Fibroblast of lung (primary cell): Measurements from ENCODE around the gene NRXN2. TPM values are rescaled to one million over a fixed set of nuclear protein-coding genes. Genes with fewer than 3 reads are reported as not detected.
A peak's percentile ranks its signal among the peaks of the same experiment; 100 is the strongest.

Experiments used
- DNase-seq, 2 donors: peaks; one replicate each; pipeline versions ENCODE4 v3.0.0 to v3.0.0-alpha.2; 2010; ENCODE audit warnings: low read depth in 2 of 2
- H2AFZ ChIP-seq: 2 replicates; pipeline ENCODE4 v1.5.1; 2012; ENCODE audit warnings: low read length, control low read depth, inconsistent platforms
- H3K27ac ChIP-seq: 2 replicates; pipeline ENCODE4 v1.5.1; 2011; ENCODE audit warnings: low read length, control low read depth; ENCODE audit not compliant: insufficient read depth
- H3K27me3 ChIP-seq: 2 replicates; pipeline ENCODE4 v1.5.1; 2011; ENCODE audit warnings: mild to moderate bottlenecking, low read length; ENCODE audit not compliant: control insufficient read depth, insufficient read depth
- H3K36me3 ChIP-seq: 2 replicates; pipeline ENCODE4 v1.5.1; 2011; ENCODE audit warnings: low read length; ENCODE audit not compliant: control insufficient read depth, insufficient read depth
- H3K4me1 ChIP-seq: 2 replicates; pipeline ENCODE4 v1.5.1; 2011; ENCODE audit warnings: low read length; ENCODE audit not compliant: control insufficient read depth, insufficient read depth; ENCODE audit errors: extremely low read depth
- H3K4me2 ChIP-seq: 2 replicates; pipeline ENCODE4 v1.5.1; 2011; ENCODE audit warnings: low read length, control low read depth; ENCODE audit not compliant: insufficient read depth; ENCODE audit errors: extremely low read depth
- H3K4me3 ChIP-seq, 4 experiments: fragments of 200-600 bp in 1 of 4; sonication (generic) in 1 of 4; replicated peaks in 1 of 4; 2 replicates each; pipeline ENCODE4 v1.5.1; 2011 to 2016; ENCODE audit warnings: low read length in 4 of 4, low read depth in 3 of 4, mild to moderate bottlenecking in 3 of 4, control low read depth in 2 of 4, inconsistent platforms in 1 of 4, mixed read lengths in 1 of 4; ENCODE audit not compliant: insufficient read depth in 1 of 4; ENCODE audit errors: control extremely low read depth in 1 of 4
- H3K79me2 ChIP-seq: 2 replicates; pipeline ENCODE4 v1.5.1; 2012; ENCODE audit warnings: mild to moderate bottlenecking, low read length, inconsistent platforms; ENCODE audit not compliant: control insufficient read depth, insufficient read depth
- H3K9ac ChIP-seq: 2 replicates; pipeline ENCODE4 v1.5.1; 2011; ENCODE audit warnings: mild to moderate bottlenecking, low read length, control low read depth; ENCODE audit not compliant: insufficient read depth
- H3K9me3 ChIP-seq: 2 replicates; pipeline ENCODE4 v1.5.1; 2012; ENCODE audit warnings: low read depth, low read length; ENCODE audit not compliant: control insufficient read depth, insufficient read depth
- H4K20me1 ChIP-seq: 2 replicates; pipeline ENCODE4 v1.5.1; 2011; ENCODE audit warnings: low read length; ENCODE audit not compliant: control insufficient read depth, insufficient read depth; ENCODE audit errors: extremely low read depth
- EZH2 ChIP-seq: IDR thresholded peaks from 2 replicates; pipeline ENCODE4 v1.5.1; 2012; ENCODE audit warnings: low read length, control low read depth, mild to moderate bottlenecking; ENCODE audit errors: missing control alignments
- polyA plus RNA-seq, 2 donors: library from polyadenylated mRNA; depleted of rRNA in 1 of 2; stranded (reverse) in 1 of 2; unstranded in 1 of 2; fragments of >200 nt; gene quantifications; 2 replicates each; pipeline ENCODE4 v1.2.1, GENCODE V29; 2011 to 2012; ENCODE audit warnings: missing spikeins in 1 of 2
- total RNA-seq: library from RNA; depleted of rRNA; stranded (reverse); fragments of >200 nt; gene quantifications from 2 replicates; pipeline ENCODE4 v1.2.1, GENCODE V29; 2014
- TF ChIP-seq, protein P1 (sequence below), 2 donors: IDR thresholded peaks in 1 of 2; conservative IDR thresholded peaks in 1 of 2; 1 replicate in 1 of 2; 2 replicates in 1 of 2; pipeline ENCODE4 v1.5.1; 2011 to 2012; ENCODE audit warnings: low read length in 2 of 2, control low read depth in 1 of 2, inconsistent platforms in 1 of 2, low read depth in 1 of 2, mild to moderate bottlenecking in 1 of 2

NRXN2 gene
- total and polyA plus RNA-seq, 2 donors (not counting 1 experiment from before 2014, with no cell fraction given): under 0.01 to 0.75 TPM

GRCh38 chr11:64566042-64566914, 156.7 kb downstream of the NRXN2 start:
- no peaks in the 10 kb centered on the region for H3K27me3 ChIP-seq
- peak overlapping the region; percentile 35 for H3K4me2 ChIP-seq
- H3K4me3 ChIP-seq: no peak overlapping the region
- H3K4me1 ChIP-seq: no peaks in the 10 kb centered on the region
- no peaks in the 10 kb centered on the region for H4K20me1 ChIP-seq
- H3K79me2 ChIP-seq: no peaks in the 10 kb centered on the region
- H3K36me3 ChIP-seq: no peaks in the 10 kb centered on the region
- no peak overlapping the region for H3K27ac ChIP-seq
- TF ChIP-seq EZH2: no peak
- TF ChIP-seq, protein P1, sequence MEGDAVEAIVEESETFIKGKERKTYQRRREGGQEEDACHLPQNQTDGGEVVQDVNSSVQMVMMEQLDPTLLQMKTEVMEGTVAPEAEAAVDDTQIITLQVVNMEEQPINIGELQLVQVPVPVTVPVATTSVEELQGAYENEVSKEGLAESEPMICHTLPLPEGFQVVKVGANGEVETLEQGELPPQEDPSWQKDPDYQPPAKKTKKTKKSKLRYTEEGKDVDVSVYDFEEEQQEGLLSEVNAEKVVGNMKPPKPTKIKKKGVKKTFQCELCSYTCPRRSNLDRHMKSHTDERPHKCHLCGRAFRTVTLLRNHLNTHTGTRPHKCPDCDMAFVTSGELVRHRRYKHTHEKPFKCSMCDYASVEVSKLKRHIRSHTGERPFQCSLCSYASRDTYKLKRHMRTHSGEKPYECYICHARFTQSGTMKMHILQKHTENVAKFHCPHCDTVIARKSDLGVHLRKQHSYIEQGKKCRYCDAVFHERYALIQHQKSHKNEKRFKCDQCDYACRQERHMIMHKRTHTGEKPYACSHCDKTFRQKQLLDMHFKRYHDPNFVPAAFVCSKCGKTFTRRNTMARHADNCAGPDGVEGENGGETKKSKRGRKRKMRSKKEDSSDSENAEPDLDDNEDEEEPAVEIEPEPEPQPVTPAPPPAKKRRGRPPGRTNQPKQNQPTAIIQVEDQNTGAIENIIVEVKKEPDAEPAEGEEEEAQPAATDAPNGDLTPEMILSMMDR (conservative IDR thresholded peaks at IDR 0.05 in 1 of 2, IDR thresholded peaks at IDR 0.05 in 1 of 2; ENCODE audit: low read depth in 1 of 2, low read length in 2 of 2): no peak
- peak overlapping the region; percentile 60 for H2AFZ ChIP-seq
- H3K9me3 ChIP-seq: no peaks in the 10 kb centered on the region
- DNase-seq: peak; percentile 80 to 81
- no peak overlapping the region for H3K9ac ChIP-seq

- Histone ChIP-seq H3K4me1 (no peaks in the 10 kb centered on the region), H3K27me3 (no peaks in the 10 kb centered on the region), H4K20me1 (no peaks in the 10 kb centered on the region), H3K27ac (no peak overlapping the region), H2AFZ (no peak overlapping the region), H3K9ac (no peak overlapping the region), H3K4me3 (no peak overlapping the region), H3K36me3 (no peaks in the 10 kb centered on the region), H3K79me2 (no peaks in the 10 kb centered on the region), H3K9me3 (no peaks in the 10 kb centered on the region), H3K4me2 (no peak overlapping the region)
- TF ChIP-seq EZH2: no peak
- TF ChIP-seq, protein P1 (conservative IDR thresholded peaks at IDR 0.05 in 1 of 2, IDR thresholded peaks at IDR 0.05 in 1 of 2; ENCODE audit: low read depth in 1 of 2, low read length in 2 of 2): no peak
- no peak for DNase-seq
These were observed 157.8 kb downstream of the NRXN2 start for GRCh38 chr11:64564947-64565889.

GRCh38 chr11:64564419-64564818, 158.6 kb downstream of the NRXN2 start:
- no peak overlapping the region for H3K4me3 ChIP-seq
- no peaks in the 10 kb centered on the region for H4K20me1 ChIP-seq
- H3K27ac ChIP-seq: no peak overlapping the region
- no peaks in the 10 kb centered on the region for H3K36me3 ChIP-seq
- no peaks in the 10 kb centered on the region for H3K4me1 ChIP-seq
- DNase-seq: no peak
- H3K9me3 ChIP-seq: no peaks in the 10 kb centered on the region
- no peak overlapping the region for H3K4me2 ChIP-seq
- no peak for TF ChIP-seq EZH2
- TF ChIP-seq, protein P1 (conservative IDR thresholded peaks at IDR 0.05 in 1 of 2, IDR thresholded peaks at IDR 0.05 in 1 of 2; ENCODE audit: low read depth in 1 of 2, low read length in 2 of 2): no peak
- no peaks in the 10 kb centered on the region for H3K79me2 ChIP-seq
- no peaks in the 10 kb centered on the region for H3K27me3 ChIP-seq
- no peak overlapping the region for H3K9ac ChIP-seq
- no peak overlapping the region for H2AFZ ChIP-seq
